Lower leg skin (tissue), 4 donors: Measurements from ENCODE around the gene ARMCX2. TPM values are rescaled to one million over a fixed set of nuclear protein-coding genes. Genes with fewer than 3 reads are reported as not detected.
"Not testable (repeated sequence)": the region's sequence is repeated elsewhere in the genome, so short reads cannot be mapped to it uniquely, and the experiment has no call there.

Source experiments
- DNase-seq, 2 donors: peaks; one replicate each; pipeline ENCODE4 v3.0.0-alpha.2; 2019; ENCODE audit warnings: low spot score in 2 of 2
- H3K4me3 ChIP-seq: fragments of 200-600 bp; sonication (generic); 2 replicates; pipeline ENCODE4 v1.5.1; 2017; ENCODE audit warnings: mild to moderate bottlenecking, low read depth; ENCODE audit not compliant: poor library complexity, severe bottlenecking
- POLR2A ChIP-seq, 2 donors: fragments of 450-650 bp; IDR thresholded peaks; one replicate each; pipeline ENCODE4 v1.6.1; 2016 to 2017; ENCODE audit warnings: antibody characterized with exemption in 2 of 2, mild to moderate bottlenecking in 1 of 2, moderate library complexity in 1 of 2
- WGBS, 2 donors: methylation state at CpG; one replicate each; pipeline ENCODE4 v1.1.5; 2018; 5-methylcytosine and 5-hydroxymethylcytosine counted together
- intact Hi-C: fragments of 100-400 bp; cut with DNase I; formaldehyde crosslinking; loops from one replicate; pipeline ENCODE4 v1.15.0; 2023; ENCODE audit warnings: low total_unique reads
- total RNA-seq, 4 donors: library from RNA; depleted of rRNA; stranded (reverse); fragments of >200 nt; gene quantifications; one replicate each; pipeline ENCODE4 v1.1.0, GENCODE V29; 2016
- TF ChIP-seq, protein P1 (sequence below), 3 donors: fragments of 450-650 bp; IDR thresholded peaks; one replicate each; pipeline ENCODE4 v1.5.1; 2016; ENCODE audit warnings: antibody characterized with exemption in 3 of 3, mild to moderate bottlenecking in 3 of 3, moderate library complexity in 2 of 3

The ARMCX2 gene
- total RNA-seq, 4 donors from 2014 or later = 5.4 to 14.1 (median 8.7) TPM

GRCh38 chrX:101657495-101657894, 2.2 kb downstream of the ARMCX2 start:
- no peak overlapping the region for H3K4me3 ChIP-seq
- 83 to 89% methylated on average over 10 to 12 of the region's 12 CpGs for WGBS, 2 donors
- intact Hi-C loops = no loop called here
- no peak for DNase-seq
- TF ChIP-seq, protein P1, sequence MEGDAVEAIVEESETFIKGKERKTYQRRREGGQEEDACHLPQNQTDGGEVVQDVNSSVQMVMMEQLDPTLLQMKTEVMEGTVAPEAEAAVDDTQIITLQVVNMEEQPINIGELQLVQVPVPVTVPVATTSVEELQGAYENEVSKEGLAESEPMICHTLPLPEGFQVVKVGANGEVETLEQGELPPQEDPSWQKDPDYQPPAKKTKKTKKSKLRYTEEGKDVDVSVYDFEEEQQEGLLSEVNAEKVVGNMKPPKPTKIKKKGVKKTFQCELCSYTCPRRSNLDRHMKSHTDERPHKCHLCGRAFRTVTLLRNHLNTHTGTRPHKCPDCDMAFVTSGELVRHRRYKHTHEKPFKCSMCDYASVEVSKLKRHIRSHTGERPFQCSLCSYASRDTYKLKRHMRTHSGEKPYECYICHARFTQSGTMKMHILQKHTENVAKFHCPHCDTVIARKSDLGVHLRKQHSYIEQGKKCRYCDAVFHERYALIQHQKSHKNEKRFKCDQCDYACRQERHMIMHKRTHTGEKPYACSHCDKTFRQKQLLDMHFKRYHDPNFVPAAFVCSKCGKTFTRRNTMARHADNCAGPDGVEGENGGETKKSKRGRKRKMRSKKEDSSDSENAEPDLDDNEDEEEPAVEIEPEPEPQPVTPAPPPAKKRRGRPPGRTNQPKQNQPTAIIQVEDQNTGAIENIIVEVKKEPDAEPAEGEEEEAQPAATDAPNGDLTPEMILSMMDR (IDR thresholded peaks at IDR 0.05) = no peak
- TF ChIP-seq POLR2A (IDR thresholded peaks at IDR 0.05) = no peak

GRCh38 chrX:101656817-101657216, 2.8 kb downstream of the ARMCX2 start:
- 86% methylated on average over 8 of the region's 13 CpGs; no CpG with 5 or more reads in 1 of the 2 donors for WGBS, 2 donors
- no peak for DNase-seq
- TF ChIP-seq, protein P1 (IDR thresholded peaks at IDR 0.05) = no peak
- TF ChIP-seq POLR2A (IDR thresholded peaks at IDR 0.05) = no peak
- H3K4me3 ChIP-seq = no peak overlapping the region
- intact Hi-C loops = no loop called here

GRCh38 chrX:101655534-101655933, 4.1 kb downstream of the ARMCX2 start:
- DNase-seq = no peak
- intact Hi-C loops = no loop called here
- no peak overlapping the region for H3K4me3 ChIP-seq
- TF ChIP-seq, protein P1 (IDR thresholded peaks at IDR 0.05) = no peak
- TF ChIP-seq POLR2A (IDR thresholded peaks at IDR 0.05) = no peak
- 62 to 64% methylated on average over 3 of the region's 3 CpGs for WGBS, 2 donors

DNA sequence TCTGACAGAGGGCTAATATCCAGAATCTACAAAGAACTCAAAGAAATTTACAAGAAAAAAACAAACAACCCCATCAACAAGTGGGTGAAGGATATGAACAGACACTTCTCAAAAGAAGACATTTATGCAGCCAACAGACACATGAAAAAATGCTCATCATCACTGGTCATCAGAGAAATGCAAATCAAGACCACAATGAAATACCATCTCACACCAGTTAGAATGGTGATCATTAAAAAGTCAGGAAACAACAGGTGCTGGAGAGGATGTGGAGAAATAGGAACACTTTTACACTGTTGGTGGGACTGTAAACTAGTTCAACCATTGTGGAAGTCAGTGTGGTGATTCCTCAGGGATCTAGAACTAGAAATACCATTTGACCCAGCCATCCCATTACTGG, 11.9 kb downstream of the ARMCX2 start:
- DNase-seq, intact Hi-C loops, H3K4me3 ChIP-seq: not testable (repeated sequence)

DNA sequence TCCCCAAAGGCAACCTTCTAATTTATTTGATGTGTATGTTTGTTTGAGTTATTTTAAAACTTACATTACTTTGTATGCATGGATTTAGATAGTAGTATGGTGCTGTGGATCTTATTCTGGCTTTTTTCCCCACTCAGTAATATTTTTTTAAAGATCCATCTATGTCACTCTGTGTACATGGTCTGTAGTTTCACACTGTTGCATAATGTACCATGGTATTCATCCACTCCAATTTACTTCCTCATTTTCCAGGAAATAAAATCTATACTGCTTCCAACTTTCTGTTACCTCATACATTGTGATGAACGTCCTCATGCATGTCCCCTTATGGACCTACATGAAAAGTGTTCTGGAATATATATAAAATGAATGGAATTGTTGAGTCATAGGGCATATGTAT, 17.6 kb downstream of the ARMCX2 start:
- no peak for TF ChIP-seq POLR2A (IDR thresholded peaks at IDR 0.05)
- TF ChIP-seq, protein P1 (IDR thresholded peaks at IDR 0.05) = no peak
- no peak for DNase-seq
- 25 to 50% methylated on average over 1 of the region's 1 CpG for WGBS, 2 donors
- intact Hi-C loops = no loop called here
- no peak overlapping the region for H3K4me3 ChIP-seq

DNA sequence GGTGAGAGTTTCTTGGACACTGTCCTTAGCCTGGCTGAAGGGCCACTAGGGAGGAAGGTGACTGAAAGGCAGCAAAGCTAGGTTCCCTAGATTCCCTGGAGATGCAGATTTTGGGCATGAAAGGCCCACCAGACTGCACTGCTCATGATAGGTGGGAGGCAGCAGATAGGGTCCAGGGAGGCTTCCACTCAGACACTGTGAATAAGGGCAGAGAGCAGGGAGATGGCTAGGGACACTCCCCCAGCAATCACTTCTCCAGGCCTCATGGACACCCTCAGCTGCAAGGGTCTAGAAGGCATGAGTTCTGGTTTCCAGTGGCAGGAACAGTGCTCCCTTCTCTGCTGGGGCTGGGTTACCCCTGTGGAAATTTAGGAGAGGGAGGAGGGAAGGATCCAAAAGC, 20.1 kb downstream of the ARMCX2 start:
- no peak for DNase-seq
- intact Hi-C loops = no loop called here
- no peak for TF ChIP-seq POLR2A (IDR thresholded peaks at IDR 0.05)
- TF ChIP-seq, protein P1 (IDR thresholded peaks at IDR 0.05) = no peak
- no peak overlapping the region for H3K4me3 ChIP-seq
